HG03558 (cell line): ENCODE data around the gene CLIC6.

Experiments
- ATAC-seq: cut with Tn5 transposase; IDR thresholded peaks from one replicate; pipeline ENCODE4 v1.9.1; 2021; ENCODE audit warnings: moderate number of reproducible peaks; ENCODE audit not compliant: unreplicated experiment; ENCODE audit errors: extremely low read depth

The CLIC6 gene

DNA sequence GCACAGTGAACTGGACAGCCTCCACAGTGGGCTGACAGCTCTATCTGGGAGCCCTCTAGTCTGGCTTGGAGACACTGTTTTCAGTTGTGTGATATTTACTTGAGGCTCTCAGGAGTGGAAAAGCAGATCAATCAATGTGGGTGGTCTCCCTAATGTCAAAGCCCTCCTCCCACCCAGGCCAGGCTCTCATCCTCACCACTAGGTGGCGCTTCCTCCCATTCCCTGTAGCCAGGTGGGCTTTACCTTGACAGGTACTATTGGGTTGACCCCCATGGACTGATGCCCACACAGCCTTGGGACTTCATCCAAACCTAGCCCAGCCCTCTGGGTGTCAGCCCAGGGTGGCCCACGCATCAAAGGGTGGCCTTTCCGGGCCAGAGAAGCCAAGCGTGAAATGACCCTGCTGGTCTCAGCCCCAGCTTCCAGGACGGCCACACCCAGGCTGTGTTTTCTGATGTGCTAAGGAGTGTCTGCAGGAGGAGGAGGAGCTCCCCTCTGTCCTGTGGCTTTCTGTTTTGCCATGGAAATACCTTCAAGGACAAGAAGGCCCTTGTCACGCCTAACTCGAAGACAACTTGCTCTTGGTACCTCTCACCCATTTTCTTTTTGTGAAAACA is 54.0 kb downstream of the CLIC6 start:
- ATAC-seq, result no peak

DNA sequence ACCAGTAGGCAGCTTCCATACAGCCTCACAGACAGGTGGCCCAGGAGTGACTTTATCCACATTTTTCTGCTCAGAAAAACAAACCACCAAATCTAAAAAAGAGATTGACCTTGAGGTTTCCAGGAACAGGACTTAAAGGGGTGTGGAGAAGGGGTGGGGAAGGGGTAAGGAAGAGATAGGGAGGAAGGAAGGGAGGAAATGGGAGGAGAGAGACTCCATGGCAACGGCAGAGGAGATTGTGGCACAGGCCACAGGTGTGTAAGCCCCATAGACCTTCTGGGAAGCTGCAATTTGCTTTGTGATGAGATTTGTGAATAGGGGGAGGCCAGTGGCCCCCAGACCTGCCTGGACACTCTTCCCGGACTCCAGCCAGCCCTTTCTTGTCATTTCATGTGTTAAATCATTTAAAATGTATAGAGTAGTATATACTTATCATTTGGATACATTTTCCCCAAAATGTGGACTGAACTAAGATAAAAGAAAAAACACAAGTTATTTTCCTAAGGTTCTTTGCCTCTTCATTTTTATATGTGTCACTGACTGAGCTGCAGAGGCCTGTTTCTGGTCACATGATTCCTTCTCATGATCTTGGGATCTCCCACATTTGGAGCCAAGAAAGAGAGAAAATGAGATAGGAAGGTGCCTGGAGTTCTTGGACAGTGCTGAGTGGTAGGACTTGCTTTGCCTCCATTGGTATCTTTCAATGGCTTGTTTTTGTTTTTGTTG is 55.5 kb downstream of the CLIC6 start:
- no peak for ATAC-seq

DNA sequence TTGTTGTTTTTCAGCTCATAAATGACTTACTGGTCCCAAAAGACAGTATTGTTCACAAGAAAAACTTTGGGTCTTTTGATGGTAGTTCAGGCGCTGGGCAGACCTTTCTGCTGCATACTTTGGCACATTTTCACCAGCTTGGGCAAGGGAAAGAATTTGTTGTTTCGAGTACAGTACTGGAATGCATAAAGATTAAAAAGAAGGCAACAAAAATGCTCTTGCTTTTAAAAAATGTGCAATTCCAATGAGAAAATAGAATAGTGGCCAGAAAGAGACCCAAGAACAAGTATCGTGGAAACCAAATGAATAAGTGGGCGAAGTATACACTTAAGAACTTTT is 56.0 kb downstream of the CLIC6 start:
- no peak for ATAC-seq

DNA sequence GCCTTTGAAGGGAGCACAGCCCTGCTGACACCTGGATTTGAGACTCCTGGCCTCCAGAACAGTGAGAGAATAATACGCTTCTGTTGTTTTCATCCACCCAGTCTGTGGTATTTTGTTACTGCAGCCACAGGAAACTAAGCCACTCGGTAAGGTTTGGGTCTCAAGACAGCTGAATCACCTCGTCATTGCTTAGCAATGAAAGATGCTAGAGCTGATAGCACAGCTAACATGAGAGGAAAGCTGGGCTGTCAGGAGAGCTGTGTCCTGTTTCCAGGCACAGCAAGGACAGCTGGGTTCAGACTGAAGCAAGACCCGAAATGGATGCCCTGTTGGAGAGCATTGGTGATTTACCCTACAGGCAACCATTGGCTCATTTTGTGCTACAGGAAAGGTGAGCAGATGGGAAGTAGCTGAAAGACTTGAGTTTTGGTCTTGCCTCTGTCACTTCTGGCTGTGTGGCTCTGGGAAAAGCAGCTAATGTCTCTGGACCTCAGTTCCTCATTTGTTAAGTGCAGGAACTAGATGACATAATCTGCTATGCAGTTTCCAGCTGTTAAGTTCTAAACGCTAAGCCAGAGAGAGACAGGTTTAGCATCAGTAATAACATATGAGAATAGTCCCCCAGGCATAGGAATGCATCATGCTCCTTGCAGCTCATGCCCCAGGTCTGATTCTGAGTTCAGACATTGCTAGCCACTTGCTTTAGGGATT is 58.0 kb downstream of the CLIC6 start:
- ATAC-seq, result no peak

DNA sequence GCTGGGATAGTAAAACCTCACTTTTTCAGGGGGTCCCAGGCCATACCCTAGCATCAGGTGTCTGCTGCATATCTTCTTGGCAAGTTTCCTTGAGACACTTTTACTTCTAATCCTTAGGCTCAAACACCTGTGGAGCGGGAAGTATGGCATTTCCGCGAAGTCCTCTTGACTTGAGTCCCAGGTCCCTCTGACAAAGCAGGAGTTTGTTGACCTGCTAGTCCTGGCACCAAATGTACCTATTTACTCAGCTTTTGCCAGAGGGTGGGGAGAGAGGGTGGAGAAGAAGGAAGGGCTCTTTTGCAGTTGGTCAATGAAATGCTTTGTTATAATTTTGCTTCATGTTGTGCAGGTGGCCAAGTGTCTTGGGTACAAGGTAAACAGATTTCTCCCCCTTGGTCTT is 59.7 kb downstream of the CLIC6 start:
- no peak for ATAC-seq

DNA sequence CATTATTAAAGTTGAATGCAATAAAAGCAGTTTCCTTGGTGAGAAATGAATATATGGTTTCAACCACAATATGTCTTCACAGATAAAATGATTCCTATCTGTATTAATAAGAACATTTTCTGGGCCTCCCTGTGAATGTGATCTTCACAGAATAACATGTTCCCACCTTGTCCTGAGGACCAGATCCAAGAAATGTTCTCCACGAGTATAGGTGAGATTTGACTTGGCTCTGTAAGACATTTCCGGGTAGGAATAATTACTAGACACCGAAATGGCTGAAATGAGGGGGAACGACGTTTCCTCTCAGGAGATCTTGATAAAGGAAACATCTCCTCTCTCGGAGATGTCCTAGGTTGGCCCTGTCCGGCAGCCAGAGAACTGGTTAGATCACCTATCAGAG is 61.4 kb downstream of the CLIC6 start:
- no peak for ATAC-seq

DNA sequence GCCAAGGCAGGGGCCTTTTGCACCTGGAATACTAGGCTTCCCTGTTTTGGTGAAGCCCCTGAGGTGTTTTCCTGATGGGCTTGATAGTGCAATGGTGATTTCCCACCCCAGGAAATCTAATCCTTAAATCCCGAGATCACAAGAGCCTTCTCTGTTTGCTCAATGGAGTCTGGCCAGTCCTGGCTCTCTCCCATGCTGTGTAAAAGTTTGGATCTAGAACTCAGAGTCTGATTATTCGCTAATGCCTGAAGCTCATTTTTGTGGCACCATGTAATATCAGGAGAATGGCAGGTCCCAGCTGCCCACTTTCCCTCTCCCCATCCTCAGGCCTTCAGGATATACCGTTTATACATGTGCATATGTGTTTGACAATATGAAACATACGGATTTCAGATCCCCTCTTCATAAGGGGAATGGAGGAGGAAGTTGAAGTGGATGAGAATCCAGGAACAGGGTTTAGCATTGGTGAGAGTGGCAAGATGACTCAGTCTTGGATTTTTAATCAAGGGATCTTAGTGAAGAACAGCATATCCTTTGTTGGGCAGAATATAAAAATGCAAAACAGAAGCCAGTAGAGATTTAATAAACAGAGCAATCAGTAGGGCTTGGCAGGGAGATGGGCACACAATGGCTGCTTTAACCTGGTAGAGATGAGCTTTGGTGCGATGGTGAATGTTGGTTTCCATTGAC is 62.1 kb downstream of the CLIC6 start:
- ATAC-seq, result no peak

DNA sequence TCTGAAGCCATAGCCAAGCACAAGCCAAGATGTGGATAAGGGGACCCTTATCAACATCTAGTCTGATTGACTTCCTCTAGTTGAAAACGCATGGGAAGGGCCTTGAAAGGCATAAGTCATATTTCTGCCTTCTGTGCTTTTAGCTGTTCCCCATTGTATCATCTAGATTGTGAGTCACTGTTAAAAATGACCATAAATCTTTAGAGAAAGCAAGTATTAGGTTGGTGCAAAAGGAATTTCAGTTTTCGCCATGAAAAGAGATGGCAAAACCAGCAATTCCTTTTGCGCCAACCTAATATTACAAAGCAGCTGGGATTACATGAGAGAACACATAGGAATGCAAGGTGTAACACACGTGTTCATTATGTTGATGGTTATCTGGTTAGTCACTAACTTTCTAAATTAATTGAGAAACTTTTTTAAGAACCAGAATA is 63.6 kb downstream of the CLIC6 start:
- no peak for ATAC-seq

DNA sequence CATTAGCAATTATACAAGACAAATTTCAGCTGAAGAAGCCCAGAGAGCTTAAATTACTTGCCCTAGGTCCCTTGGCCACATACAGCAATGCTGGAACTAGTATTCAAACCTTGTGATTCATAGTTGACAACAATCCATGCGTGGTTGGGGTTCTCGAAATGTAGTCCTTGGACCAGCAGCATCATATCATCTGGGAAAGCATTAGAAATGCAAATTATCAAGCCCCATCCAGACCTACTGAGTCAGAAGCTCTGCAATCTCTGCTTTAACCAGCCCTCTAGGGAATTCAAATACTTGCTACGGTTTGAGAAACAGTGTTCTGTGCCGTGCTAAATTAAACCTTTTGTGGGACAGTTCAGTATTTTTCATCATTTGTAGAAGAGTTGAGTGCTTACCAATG is 65.1 kb downstream of the CLIC6 start:
- no peak for ATAC-seq

DNA sequence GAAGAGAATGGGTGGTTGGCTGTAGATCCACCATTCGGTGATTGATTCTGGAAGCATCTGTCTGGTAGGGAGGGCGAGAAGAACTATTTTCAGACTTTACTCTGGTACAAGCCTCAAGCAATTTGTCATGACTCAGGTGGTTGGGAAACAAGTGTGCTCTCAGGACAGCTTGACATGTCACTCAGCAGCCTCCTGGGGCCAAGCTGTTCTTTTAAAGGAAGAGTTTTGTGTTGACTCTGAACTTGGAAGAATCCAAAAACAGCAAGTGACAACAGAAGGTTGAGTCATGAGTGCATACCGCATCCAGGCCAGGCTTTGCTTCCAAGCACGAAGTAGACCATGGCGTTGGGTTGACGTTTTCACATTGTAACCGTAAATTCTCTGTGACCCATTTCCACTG is 65.9 kb downstream of the CLIC6 start:
- no peak for ATAC-seq

DNA sequence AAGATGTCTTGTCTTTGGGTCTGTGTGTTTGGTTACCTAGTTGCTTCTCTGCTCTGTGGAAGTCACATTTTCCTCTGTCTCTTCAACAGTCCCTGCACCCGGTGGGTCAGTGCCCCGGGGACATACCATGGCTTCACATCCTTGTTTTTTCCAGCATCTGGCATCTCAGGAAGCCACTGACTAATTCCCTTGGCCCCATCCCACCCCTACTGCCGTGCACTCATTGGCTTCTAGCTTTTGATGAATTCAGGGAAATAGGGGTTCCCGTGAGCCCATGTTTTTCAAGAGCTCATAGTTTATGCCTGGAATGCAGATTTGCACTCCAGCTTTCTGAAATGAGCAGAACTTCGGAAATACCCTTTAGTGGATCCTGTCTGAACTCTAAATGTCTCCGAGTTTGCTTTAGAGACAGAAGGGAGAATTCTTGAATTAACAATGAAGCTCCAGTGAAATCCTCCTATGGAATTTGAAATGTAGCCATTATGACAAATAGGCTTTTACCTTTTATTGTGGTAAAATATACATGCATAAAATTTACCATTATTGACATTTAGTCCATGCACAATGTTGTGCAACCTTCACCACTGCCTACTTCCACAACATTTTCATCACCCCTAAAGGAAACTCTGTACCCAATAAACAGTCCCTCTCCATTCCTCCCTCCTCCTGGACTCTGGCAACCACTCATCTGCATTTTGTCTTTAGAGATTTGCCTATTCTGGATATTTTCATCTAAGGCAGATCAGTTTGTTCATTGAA is 67.5 kb downstream of the CLIC6 start:
- ATAC-seq, result no peak

DNA sequence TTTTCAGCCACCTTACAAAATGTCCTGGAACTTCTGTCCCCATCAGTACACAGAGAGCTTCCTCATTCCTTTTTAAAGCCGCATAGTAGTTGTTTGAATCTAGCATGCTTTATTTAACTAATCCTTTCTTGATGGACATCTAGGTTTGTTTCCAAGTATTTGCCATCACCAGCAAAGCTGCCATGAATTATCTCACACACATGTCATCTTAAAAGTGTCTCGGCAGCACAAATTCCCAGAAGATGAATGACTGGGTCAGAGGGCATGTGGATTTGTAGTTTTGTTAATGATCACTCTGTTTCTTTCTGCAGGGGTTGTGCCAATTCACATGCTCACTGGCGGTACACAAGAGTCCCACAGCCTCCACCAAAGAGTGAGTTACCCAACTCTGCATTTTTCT is 68.3 kb downstream of the CLIC6 start:
- ATAC-seq, result no peak

DNA sequence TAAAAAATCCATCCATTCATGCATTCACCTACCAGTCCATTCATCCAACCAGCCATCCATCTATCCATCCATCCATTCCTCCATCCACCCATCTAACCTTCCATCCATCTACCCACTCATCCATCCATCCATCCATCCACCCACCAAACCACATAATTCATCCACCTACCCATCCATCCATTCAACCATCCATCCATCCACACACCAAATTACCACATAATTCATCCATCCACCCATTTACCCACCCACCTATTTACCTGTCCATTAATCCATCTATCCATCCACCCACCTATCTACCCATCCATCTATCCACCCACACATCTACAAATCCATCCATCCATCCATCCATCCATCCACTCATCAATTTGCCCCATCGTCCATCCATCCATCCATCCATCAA is 71.4 kb downstream of the CLIC6 start:
- ATAC-seq, result no peak

DNA sequence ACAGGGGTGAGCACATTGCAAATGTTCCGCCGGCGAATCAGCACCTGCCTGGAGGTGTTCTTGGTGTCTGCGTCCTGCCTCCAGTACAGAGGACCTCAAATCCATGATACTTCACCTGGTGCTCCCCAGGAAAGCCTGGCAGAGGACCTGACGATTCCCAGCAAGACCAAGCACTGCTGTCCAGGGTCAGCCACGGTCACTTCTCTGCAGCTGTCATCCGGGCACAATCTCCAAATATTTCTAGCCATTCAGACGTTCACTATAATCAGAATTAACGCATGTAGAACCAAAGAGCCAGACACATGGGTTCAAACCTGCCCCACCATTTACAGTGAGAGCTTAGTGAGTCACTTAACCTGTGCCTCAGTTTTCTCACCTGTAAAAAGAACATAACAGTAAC is 74.5 kb downstream of the CLIC6 start:
- ATAC-seq, result no peak

DNA sequence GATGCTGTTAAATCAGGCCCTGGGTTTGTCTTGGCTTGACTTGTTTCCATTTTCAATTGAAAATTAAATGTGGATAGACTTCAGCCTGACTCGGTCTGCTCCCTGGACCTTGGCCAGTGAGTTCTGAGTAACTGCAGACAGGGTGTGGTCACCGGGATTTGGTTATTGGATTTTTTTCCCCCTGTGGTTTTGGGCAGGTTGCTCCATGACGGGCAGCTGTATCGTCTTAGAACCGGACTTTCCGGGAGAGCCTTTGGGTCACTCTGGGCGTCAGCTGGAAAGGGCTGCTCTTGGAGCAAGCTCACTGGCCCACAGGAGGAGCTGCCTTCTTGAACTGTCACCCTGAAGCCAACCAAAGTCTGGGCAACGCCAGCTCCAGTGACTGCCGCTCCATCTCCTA is 75.0 kb downstream of the CLIC6 start:
- ATAC-seq, result no peak

DNA sequence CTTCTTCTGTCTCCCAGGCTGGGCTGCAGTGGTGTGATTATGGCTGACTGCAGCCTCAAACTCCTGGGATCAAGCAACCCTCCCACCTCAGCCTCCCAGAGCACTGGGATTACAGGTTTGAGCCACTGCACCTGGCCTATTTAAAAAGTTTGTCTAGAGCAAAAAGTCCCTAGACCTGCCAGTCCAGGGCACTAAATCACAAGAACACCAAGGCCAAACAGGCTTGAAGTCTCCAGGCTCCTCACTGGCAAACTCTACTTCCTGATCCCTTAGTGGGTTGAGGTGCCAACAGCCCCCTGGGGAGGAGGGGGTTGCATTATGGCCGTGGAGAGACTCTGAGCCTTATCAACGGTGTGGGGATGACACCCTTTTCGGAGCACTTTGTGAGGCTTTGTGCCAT is 76.0 kb downstream of the CLIC6 start:
- ATAC-seq, result no peak

DNA sequence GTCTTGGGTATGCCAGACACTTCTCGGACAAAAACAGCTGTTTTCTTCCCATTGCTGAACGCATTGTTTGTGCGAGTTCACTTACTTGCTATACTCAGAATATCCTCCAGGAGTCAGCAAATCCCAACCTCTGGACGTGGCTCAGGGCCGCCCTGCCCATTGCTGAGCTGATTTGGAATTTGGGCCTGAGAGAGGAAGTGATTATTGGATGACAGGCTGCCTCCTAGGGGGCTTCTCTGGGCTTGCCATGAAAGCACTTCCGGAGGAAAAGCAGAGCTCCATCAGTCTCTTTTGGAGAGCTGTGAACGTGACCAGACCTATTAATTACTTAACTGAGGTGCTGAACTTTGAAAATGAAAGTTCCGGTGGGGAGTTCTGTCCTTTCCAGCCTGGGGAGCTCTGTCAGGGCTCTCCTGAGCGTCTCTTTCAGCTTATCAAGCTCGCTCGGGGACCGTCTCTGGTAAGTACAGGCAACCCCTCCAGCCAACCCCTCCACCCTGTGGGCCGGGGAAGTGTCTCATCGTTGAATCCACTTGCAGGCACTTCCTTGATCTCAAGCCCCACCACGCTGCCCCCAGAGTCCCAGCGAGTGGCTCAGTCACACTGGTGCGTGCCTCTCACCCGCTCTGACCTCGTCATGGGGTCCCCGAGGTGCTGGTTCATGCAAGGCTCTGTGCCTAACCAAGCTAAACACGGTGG is 76.9 kb downstream of the CLIC6 start:
- ATAC-seq, result peak; percentile 80

DNA sequence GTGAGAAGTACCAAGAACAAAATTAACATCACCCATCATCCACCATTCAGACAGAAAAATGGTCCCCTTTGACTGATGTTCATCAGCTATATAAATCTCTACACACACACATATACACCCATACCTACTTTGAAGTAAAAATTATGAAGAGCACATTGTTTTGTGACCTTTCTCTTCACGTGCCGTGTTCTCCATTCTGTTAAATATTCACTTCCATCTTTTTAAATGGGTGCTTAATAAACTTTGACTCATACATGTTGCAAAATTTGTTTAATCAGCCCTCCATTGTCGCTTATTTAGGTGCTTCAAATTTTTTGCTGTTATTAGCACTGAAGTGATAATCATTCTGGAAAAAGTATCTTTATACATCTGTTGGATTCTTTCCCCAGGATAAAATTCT is 80.1 kb downstream of the CLIC6 start:
- ATAC-seq, result no peak

DNA sequence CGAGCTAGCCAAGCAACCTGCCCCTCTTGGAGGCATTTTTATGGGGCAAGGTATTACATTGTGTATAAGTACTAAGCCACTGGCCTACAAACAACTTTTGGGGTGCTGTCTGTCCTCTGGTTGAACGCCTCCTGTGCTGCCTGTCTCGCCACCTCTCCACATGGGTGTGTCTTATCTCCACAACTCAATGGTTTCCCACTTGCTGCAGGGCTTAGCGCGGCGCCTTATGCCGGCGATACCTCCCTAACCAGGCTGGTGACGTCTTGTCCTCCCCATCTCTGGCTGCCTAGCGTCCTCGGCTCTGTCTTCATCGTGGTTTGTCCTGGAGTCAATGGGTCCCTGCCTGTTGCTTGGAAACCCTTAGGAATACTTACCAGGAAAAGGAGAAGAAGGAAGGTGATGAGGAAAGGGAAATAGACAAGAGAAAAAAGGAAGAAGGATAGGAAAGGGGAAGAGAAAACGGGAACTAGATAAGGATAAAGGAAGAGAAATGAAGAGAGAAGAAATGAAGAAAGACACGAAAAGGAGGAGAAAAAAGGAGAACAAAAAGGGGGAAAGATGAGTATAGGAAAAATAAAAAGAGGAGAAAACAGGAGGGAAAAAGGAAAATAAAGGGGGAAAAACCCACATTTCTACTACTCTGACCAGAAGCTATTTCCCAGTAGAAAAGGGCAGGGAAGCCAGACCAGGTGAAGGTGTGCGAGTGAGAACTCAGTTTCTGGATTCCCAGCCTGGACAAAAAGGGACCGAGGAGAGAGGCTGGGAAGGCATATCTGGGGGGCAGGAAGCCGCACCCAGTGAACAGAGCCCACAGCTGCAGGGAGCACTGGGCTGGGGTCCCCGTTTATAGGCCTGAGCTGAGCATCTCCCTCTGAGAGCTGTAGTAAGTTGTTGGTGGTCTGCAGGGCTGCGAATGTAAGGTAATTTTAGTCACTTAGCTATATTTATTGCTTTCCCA is 86.2 kb downstream of the CLIC6 start:
- ATAC-seq, result no peak
